Lung (tissue), 12 donors: ENCODE measurements around the gene CDC14A. TPM values are rescaled to one million over a fixed set of nuclear protein-coding genes. Genes with fewer than 3 reads are reported as not detected.

Experiments
- ATAC-seq: fragments of 200-7000 bp; cut with Tn5 transposase; one replicate; pipeline ENCODE4 v1.9.1; 2020; ENCODE audit warnings: moderate number of reproducible peaks; ENCODE audit not compliant: insufficient read depth, low FRiP score
- DNase-seq, 3 donors: peaks; one replicate each; pipeline ENCODE4 v3.0.0-alpha.2; 2013 to 2017
- H3K27ac ChIP-seq, 2 donors: one replicate each; pipeline ENCODE4 v1.5.1; 2013; ENCODE audit warnings: mild to moderate bottlenecking in 2 of 2, moderate library complexity in 2 of 2, control low read depth in 1 of 2, inconsistent platforms in 1 of 2, low read depth in 1 of 2, low read length in 1 of 2
- H3K27me3 ChIP-seq, 3 donors: one replicate each; pipeline ENCODE4 v1.5.1; 2013; ENCODE audit warnings: low read length in 2 of 3; ENCODE audit not compliant: control insufficient read depth in 3 of 3, insufficient read depth in 3 of 3
- H3K36me3 ChIP-seq, 4 donors: one replicate each; pipeline ENCODE4 v1.5.1; 2013; ENCODE audit warnings: low read length in 4 of 4, mild to moderate bottlenecking in 1 of 4, moderate library complexity in 1 of 4; ENCODE audit not compliant: control insufficient read depth in 4 of 4, insufficient read depth in 4 of 4
- H3K4me1 ChIP-seq, 5 donors: one replicate each; pipeline ENCODE4 v1.5.1; 2013; ENCODE audit warnings: low read length in 5 of 5, mild to moderate bottlenecking in 2 of 5, moderate library complexity in 1 of 5; ENCODE audit not compliant: control insufficient read depth in 5 of 5, insufficient read depth in 5 of 5
- H3K4me3 ChIP-seq: one replicate; pipeline ENCODE4 v1.5.1; 2013; ENCODE audit warnings: mild to moderate bottlenecking, control low read depth, moderate library complexity
- H3K9ac ChIP-seq, 2 donors: one replicate each; pipeline ENCODE4 v1.5.1; 2013; ENCODE audit warnings: low read length in 2 of 2, control low read depth in 1 of 2; ENCODE audit not compliant: insufficient read depth in 1 of 2
- H3K9me3 ChIP-seq, 4 donors: one replicate each; pipeline ENCODE4 v1.5.1; 2013; ENCODE audit warnings: low read length in 3 of 4, mild to moderate bottlenecking in 1 of 4, moderate library complexity in 1 of 4; ENCODE audit not compliant: control insufficient read depth in 4 of 4, insufficient read depth in 3 of 4
- WGBS, 2 donors: extraction: QIAGEN DNeasy Blood & Tissue Kit; methylation state at CpG; one replicate each; pipeline ENCODE4 v1.1.7; 2013; 5-methylcytosine and 5-hydroxymethylcytosine counted together
- polyA plus RNA-seq, 2 donors: library from polyadenylated mRNA; stranded (reverse); fragments of 200-250 nt; gene quantifications; one replicate each; pipeline ENCODE4 v1.2.1, GENCODE V29; 2013
- total RNA-seq, 2 donors: library from RNA; depleted of rRNA in 1 of 2; stranded (reverse); fragments of >200 nt in 1 of 2; gene quantifications; one replicate each; pipeline ENCODE4 v1.2.1, GENCODE V29; 2014 to 2021
- TF ChIP-seq, protein P1 (sequence below): IDR thresholded peaks from 2 replicates; pipeline ENCODE4 v1.5.1; 2012; ENCODE audit warnings: mild to moderate bottlenecking; ENCODE audit errors: control extremely low read depth, extremely low read depth
- donor health status: control.
- donor health status: control.
- donor health status: Bipolar disorder and iron deficiency.
- donor health status: healthy.
- donor health status: DM: yes; HTN: yes; CAD: no.

The CDC14A gene
- total and polyA plus RNA-seq, 4 donors = 3.6 to 45.4 (median 12.1) TPM

DNA sequence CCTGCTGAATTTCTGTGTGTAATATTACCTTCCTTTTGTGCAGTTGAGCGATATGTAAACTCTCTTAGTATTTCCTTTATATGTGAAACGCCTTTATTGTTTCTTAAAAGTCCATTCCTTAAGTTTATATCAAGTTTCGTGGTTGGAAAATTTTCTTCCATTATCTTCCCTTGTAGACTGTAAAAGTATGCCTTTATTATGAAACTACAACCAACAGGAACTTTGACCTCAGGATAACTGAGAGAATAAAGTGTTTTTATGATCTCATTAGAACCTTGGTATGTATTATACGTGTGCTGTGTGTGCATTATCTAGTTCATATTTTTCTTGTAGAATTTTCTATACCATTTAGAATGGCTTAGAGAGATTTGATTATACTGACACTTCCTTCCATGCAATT lies 3.1 kb upstream of the CDC14A start:
- H3K27ac ChIP-seq = no peak overlapping the region
- no peak for ATAC-seq
- peaks cover 0 to 3% (median 0%) of the 10 kb centered on the region in 4 donors for H3K36me3 ChIP-seq
- H3K27me3 ChIP-seq = no peaks in the 10 kb centered on the region
- no peak overlapping the region for H3K9ac ChIP-seq
- H3K4me1 ChIP-seq = peaks cover 0 to 11% (median 3%) of the 10 kb centered on the region in 5 donors
- TF ChIP-seq, protein P1, sequence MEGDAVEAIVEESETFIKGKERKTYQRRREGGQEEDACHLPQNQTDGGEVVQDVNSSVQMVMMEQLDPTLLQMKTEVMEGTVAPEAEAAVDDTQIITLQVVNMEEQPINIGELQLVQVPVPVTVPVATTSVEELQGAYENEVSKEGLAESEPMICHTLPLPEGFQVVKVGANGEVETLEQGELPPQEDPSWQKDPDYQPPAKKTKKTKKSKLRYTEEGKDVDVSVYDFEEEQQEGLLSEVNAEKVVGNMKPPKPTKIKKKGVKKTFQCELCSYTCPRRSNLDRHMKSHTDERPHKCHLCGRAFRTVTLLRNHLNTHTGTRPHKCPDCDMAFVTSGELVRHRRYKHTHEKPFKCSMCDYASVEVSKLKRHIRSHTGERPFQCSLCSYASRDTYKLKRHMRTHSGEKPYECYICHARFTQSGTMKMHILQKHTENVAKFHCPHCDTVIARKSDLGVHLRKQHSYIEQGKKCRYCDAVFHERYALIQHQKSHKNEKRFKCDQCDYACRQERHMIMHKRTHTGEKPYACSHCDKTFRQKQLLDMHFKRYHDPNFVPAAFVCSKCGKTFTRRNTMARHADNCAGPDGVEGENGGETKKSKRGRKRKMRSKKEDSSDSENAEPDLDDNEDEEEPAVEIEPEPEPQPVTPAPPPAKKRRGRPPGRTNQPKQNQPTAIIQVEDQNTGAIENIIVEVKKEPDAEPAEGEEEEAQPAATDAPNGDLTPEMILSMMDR = no peak
- WGBS, 2 donors = 89 to 95% methylated on average over 4 of the region's 4 CpGs
- DNase-seq = no peak
- H3K4me3 ChIP-seq = no peak overlapping the region
- no peaks in the 10 kb centered on the region for H3K9me3 ChIP-seq

DNA sequence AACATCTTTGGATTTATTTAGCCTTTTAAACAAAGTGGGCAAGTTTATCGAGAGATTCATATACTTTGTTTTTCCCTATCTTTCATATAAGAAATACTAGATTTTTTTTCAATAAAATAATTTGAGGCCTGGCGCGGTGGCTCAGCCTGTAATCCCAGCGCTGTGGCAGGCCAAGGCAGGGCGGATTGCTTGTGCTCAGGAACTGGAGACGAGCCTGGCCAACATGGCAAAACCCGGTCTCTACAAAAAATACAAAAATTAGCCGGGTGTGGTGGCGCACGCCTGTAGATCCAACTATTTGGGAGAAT lies 1.6 kb upstream of the CDC14A start:
- WGBS, 2 donors = 82 to 87% methylated on average over 10 of the region's 10 CpGs
- H3K36me3 ChIP-seq = peaks cover 0 to 3% (median under 1%) of the 10 kb centered on the region in 4 donors
- H3K27ac ChIP-seq = peak overlapping the region; percentile 86 to 88
- no peak for DNase-seq
- H3K9me3 ChIP-seq = no peaks in the 10 kb centered on the region
- TF ChIP-seq, protein P1 = no peak
- peaks cover 3 to 26% (median 8%) of the 10 kb centered on the region in 5 donors for H3K4me1 ChIP-seq
- ATAC-seq = no peak
- no peaks in the 10 kb centered on the region for H3K27me3 ChIP-seq
- H3K9ac ChIP-seq = no peak overlapping the region
- H3K4me3 ChIP-seq = no peak overlapping the region

DNA sequence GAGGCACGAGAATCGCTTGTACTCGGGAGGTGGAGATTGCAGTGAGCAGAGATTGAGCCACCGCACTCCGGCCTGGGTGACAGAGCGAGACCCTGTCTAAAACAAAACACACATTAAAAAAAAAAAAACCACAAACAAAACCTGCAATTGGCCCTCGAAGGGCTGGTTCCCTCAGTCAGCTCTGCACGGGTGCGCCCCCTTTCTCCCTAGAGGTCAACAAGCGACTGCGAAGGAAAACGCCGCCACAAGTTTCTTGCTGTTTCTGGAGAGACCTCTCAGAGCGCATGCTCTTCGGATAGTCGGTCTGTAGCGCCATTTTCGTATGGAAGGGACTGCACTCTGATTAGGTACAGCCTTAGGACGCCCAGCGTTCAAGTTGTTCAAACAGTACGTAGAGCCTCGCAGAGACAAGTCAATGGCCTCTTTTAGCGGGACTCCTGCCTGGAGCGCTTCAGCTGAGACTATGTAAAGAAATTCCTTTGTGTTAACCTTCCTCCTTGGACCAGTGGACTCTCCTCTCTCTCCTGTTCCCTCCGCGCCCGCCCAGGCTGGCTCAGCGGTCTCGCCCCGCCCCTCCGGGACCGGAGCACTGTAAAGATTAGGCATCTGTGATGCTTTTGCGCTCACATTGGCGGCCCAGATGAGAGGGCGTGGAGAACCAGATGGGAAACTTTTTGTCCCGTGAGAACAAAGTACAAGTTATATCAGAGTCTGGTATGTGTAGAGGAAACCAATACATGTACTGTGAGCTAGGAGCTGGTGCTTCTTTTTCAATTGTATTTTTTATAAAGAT lies 1.0 kb upstream of the CDC14A start:
- DNase-seq (peak; percentile 95 to 98 (median 96)), ATAC-seq (peak; percentile 61)
- 3% methylated on average over 36 of the region's 36 CpGs for WGBS, 2 donors
- H3K4me1 ChIP-seq = peaks cover 3 to 26% (median 8%) of the 10 kb centered on the region in 5 donors
- no peaks in the 10 kb centered on the region for H3K9me3 ChIP-seq
- H3K9ac ChIP-seq = peak overlapping the region; percentile 29 to 78
- H3K27me3 ChIP-seq = no peaks in the 10 kb centered on the region
- TF ChIP-seq, protein P1 = peak; percentile 11
- peak overlapping the region; percentile 86 to 88 for H3K27ac ChIP-seq
- H3K36me3 ChIP-seq = peaks cover 0 to 4% (median 2%) of the 10 kb centered on the region in 4 donors
- peak overlapping the region; percentile 45 for H3K4me3 ChIP-seq
